Ishikawa (cell line): ENCODE data around the gene SCAMP1.

ENCODE experiments used
- CEBPB ChIP-seq: IDR thresholded peaks from 2 replicates; pipeline ENCODE4 v1.6.1; 2012
- CREB1 ChIP-seq: IDR thresholded peaks from 2 replicates; pipeline ENCODE4 v1.6.1; 2012; ENCODE audit warnings: low read depth
- EGR1 ChIP-seq: IDR thresholded peaks from 2 replicates; pipeline ENCODE4 v1.6.1; 2012
- EP300 ChIP-seq: IDR thresholded peaks from 2 replicates; pipeline ENCODE4 v1.6.1; 2012; ENCODE audit warnings: borderline replicate concordance
- FOXM1 ChIP-seq: IDR thresholded peaks from 2 replicates; pipeline ENCODE4 v1.6.1; 2012; ENCODE audit warnings: low read depth, borderline replicate concordance
- MAX ChIP-seq: IDR thresholded peaks from 2 replicates; pipeline ENCODE4 v1.6.1; 2012
- NFIC ChIP-seq: IDR thresholded peaks from 2 replicates; pipeline ENCODE4 v1.6.1; 2012
- RAD21 ChIP-seq: IDR thresholded peaks from 2 replicates; pipeline ENCODE4 v1.6.1; 2012; ENCODE audit warnings: low read depth
- TAF1 ChIP-seq: IDR thresholded peaks from 2 replicates; pipeline ENCODE4 v1.6.1; 2012; ENCODE audit warnings: low read depth, mild to moderate bottlenecking
- TCF12 ChIP-seq: IDR thresholded peaks from 2 replicates; pipeline ENCODE4 v1.6.1; 2012; ENCODE audit warnings: low read depth
- TEAD4 ChIP-seq: IDR thresholded peaks from 2 replicates; pipeline ENCODE4 v1.6.1; 2012
- YY1 ChIP-seq: IDR thresholded peaks from 2 replicates; pipeline ENCODE4 v1.6.1; 2012; ENCODE audit warnings: low read depth
- ZBTB7A ChIP-seq: IDR thresholded peaks from 2 replicates; pipeline ENCODE4 v1.6.1; 2012; ENCODE audit warnings: low read depth
- TF ChIP-seq, protein P1 (sequence below): IDR thresholded peaks from 2 replicates; pipeline ENCODE4 v1.6.1; 2012
- TF ChIP-seq, protein P2 (sequence below): IDR thresholded peaks from 2 replicates; pipeline ENCODE4 v1.6.1; 2012; ENCODE audit warnings: low read depth, mild to moderate bottlenecking

Gene SCAMP1

DNA sequence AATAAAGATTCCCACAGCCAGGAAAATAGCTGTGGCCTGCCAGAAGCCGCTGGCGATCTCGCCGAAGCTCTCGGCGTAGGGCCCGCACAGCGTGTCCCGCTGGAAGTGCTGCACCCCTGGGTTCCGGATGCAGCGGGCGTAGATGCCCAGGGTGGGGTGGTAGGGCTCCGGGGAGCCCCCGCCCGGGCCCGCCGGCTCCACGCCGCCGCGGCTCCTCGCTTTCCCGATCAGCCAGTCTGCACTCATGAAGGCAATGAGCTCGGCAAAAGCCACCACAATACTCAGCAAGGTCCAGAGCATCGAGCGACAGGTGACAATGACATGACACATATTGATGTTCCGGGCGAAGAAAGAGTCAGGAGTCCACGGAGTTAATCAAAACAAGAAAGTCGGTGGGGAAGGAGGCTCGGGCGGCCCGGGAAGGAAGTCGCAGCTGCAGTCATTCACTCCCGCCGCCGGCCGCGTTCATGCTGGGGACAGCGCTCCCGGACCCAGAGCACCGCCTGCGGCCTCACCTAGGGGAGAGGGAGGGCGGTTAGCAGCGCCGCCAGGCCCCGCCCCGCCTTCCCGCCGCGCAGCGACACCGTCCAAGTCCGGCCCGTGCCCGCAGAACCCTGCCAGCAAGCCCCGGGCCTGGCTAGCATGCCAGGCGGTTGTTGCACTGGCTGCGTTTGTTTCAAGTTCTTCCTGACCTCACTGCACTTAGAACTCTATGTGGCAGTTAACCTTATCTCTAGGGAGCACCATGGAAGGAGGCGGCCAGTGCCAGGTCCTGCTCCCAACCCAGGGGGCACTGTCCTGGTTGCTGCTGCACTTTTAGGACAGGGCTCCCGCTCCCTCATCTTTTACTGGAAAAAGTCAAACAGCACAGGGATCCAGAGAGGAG lies 149.7 kb downstream of the SCAMP1 start:
- TF ChIP-seq ZBTB7A: no peak
- TF ChIP-seq MAX: peak; percentile 50; the same call in 1 of the 2 replicates
- TF ChIP-seq, protein P1, sequence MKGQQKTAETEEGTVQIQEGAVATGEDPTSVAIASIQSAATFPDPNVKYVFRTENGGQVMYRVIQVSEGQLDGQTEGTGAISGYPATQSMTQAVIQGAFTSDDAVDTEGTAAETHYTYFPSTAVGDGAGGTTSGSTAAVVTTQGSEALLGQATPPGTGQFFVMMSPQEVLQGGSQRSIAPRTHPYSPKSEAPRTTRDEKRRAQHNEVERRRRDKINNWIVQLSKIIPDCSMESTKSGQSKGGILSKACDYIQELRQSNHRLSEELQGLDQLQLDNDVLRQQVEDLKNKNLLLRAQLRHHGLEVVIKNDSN: no peak
- TF ChIP-seq, protein P2, sequence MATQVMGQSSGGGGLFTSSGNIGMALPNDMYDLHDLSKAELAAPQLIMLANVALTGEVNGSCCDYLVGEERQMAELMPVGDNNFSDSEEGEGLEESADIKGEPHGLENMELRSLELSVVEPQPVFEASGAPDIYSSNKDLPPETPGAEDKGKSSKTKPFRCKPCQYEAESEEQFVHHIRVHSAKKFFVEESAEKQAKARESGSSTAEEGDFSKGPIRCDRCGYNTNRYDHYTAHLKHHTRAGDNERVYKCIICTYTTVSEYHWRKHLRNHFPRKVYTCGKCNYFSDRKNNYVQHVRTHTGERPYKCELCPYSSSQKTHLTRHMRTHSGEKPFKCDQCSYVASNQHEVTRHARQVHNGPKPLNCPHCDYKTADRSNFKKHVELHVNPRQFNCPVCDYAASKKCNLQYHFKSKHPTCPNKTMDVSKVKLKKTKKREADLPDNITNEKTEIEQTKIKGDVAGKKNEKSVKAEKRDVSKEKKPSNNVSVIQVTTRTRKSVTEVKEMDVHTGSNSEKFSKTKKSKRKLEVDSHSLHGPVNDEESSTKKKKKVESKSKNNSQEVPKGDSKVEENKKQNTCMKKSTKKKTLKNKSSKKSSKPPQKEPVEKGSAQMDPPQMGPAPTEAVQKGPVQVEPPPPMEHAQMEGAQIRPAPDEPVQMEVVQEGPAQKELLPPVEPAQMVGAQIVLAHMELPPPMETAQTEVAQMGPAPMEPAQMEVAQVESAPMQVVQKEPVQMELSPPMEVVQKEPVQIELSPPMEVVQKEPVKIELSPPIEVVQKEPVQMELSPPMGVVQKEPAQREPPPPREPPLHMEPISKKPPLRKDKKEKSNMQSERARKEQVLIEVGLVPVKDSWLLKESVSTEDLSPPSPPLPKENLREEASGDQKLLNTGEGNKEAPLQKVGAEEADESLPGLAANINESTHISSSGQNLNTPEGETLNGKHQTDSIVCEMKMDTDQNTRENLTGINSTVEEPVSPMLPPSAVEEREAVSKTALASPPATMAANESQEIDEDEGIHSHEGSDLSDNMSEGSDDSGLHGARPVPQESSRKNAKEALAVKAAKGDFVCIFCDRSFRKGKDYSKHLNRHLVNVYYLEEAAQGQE: peak; percentile 27; the same call in 1 of the 2 replicates
- no peak for TF ChIP-seq TEAD4
- TF ChIP-seq FOXM1: no peak
- no peak for TF ChIP-seq EGR1
- TF ChIP-seq TAF1: no peak
- TF ChIP-seq RAD21: no peak
- no peak for TF ChIP-seq CEBPB
- no peak for TF ChIP-seq EP300
- peak; percentile 41 for TF ChIP-seq NFIC
- no peak for TF ChIP-seq YY1
- TF ChIP-seq TCF12: 0 out of 2 replicates have a peak, but pooled peaks have one; percentile 25
- no peak for TF ChIP-seq CREB1

DNA sequence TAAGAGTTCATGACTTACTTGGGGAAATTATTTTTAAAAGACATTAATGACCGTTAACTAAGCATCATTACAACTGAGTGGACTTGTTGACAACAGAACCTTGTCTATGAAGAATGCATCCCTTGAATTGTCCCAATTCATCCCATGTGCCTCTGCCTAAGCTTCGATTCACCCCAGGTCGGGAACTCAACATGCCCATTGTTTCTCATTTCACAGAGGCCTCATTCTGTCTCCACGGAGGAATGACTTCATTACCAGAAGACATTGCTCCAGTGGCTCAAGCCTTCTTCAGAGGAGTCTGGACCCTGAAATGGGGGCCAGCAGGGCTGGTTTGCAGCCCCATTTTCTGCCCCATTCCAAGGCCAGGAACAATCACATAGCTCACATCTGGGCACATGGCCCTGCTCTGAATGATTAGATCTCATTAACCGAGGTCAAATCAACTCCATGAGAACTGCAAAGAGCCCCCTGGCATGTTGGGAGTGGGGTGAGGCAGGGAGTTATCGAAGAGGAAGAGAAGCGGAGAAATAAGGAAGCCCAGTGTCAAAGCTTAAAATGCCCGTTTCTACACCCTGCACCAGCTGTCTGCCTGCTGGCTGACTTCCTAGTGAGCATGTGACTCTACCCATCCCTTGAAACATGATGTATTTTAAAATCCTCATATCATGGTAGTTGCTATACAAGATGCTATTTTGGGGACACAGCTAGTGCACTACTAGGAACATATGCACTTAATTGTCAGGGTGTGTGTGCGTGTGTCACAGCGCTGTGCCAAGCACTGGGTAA lies 150.9 kb downstream of the SCAMP1 start:
- TF ChIP-seq TCF12: no peak
- TF ChIP-seq ZBTB7A: no peak
- no peak for TF ChIP-seq CREB1
- no peak for TF ChIP-seq TAF1
- no peak for TF ChIP-seq FOXM1
- no peak for TF ChIP-seq YY1
- TF ChIP-seq TEAD4: no peak
- TF ChIP-seq EP300: no peak
- TF ChIP-seq CEBPB: no peak
- TF ChIP-seq RAD21: no peak

- TF ChIP-seq TAF1: no peak
- TF ChIP-seq, protein P2: no peak
- no peak for TF ChIP-seq EGR1
- TF ChIP-seq NFIC: no peak
- TF ChIP-seq, protein P1: no peak
- TF ChIP-seq ZBTB7A: no peak
- no peak for TF ChIP-seq FOXM1
- no peak for TF ChIP-seq CREB1
- no peak for TF ChIP-seq MAX
- no peak for TF ChIP-seq EP300
Measured at GRCh38 chr5:78512435-78512834, 152.0 kb downstream of the SCAMP1 start.

DNA sequence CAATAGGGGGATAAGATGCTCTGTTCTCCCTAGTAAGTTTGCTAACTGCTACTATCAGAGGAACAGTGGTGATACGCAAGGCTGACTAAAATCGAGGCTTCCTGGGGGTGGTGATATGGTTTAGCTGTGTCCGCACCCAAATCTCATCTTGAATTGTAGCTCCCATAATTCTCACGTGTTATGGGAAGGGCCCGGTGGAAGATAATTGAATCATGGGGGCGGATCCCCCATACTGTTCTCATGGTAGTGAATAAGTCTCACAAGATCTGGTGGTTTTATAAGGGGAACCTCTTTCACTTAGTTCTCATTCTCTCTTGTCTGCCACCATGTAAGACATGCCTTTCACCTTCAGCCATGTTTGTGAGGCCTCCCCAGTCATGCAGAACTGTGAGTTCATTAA lies 153.0 kb downstream of the SCAMP1 start:
- TF ChIP-seq TEAD4 (no peak), MAX (no peak), TAF1 (no peak), FOXM1 (no peak), YY1 (no peak), CREB1 (no peak), NFIC (no peak), CEBPB (no peak), EP300 (no peak), RAD21 (no peak)
- TF ChIP-seq, protein P2: no peak
